HG02852 (cell line): Measurements from ENCODE around the gene COL27A1.
A peak's percentile ranks its signal among the peaks of the same experiment; 100 is the strongest.

Source experiments
- ATAC-seq: cut with Tn5 transposase; IDR thresholded peaks from one replicate; pipeline ENCODE4 v1.9.1; 2021; ENCODE audit warnings: mild to moderate bottlenecking, moderate library complexity; ENCODE audit not compliant: unreplicated experiment

COL27A1 gene

DNA sequence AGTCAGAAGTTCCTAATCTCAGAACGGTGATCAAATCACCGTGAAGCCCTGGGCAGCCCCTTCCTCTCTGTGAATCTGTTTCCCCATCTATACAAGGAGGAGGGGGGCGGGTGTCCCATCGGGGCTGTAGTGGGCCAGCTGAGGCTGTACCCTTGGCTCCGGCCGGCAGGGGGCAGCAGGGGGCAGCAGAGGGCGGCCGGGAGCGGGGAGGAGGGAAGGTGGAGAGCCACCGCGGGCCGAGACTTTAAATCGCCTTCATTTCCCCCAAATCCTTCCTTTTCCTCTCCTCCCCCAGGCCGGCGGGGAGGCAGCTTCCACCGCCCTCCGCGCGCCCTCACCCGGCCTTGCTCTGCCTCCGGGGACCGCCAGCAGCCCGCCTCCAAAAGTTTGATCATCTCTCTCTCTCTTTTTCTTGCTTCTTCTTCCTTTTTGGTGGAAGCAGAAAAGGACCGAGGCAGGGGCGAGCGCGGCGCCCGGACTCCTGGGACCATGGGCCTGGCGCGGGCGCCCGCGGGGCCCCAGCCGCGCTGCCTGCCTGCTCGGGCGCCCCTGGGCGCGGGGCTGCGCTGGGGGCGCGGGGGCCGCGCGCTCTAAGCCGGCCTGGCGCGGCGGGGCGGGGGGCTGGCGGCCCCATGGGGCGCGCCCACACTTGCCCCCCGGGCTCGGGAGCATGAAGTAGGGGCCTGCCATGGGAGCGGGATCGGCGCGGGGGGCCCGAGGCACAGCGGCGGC is at the start of gene COL27A1:
Gene COL27A1 (plus strand): TSS at position 275 of the 732 bp plus-strand sequence. CDS start 414 bp downstream, at position 689.
- ATAC-seq, result peak; percentile 88

DNA sequence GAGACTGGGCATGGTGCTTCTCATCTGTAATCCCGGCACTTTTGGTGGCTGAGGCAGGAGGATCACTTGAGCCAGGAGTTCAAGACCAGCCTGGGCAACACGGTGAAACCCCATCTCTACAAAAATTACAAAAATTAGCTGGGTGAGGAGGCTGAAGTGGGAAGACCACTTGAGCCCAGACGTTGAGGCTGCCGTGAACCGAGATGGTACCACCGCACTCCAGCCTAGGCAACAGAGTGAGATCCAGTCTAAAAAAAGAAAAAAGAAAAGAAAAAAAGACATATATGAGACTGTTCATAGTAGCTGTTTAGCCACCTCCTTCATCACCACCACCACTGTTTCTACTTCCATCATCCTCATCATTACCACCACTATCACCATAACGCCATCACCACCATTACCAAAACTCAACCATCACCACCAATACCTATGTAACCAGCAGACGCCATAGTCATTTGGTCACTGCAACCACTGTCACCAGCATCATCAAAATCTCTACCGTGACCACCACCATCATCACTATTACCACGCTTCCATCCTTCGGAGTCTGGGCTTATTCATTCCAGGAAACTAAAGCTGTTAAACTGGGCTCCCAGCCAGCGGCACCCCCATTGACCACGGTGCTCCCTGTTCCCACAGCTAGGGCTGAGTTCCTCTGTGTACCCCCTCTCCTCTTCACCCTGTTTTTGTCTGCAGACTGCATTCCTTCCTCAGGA is 47.9 kb upstream of the COL27A1 start:
- no peak for ATAC-seq

DNA sequence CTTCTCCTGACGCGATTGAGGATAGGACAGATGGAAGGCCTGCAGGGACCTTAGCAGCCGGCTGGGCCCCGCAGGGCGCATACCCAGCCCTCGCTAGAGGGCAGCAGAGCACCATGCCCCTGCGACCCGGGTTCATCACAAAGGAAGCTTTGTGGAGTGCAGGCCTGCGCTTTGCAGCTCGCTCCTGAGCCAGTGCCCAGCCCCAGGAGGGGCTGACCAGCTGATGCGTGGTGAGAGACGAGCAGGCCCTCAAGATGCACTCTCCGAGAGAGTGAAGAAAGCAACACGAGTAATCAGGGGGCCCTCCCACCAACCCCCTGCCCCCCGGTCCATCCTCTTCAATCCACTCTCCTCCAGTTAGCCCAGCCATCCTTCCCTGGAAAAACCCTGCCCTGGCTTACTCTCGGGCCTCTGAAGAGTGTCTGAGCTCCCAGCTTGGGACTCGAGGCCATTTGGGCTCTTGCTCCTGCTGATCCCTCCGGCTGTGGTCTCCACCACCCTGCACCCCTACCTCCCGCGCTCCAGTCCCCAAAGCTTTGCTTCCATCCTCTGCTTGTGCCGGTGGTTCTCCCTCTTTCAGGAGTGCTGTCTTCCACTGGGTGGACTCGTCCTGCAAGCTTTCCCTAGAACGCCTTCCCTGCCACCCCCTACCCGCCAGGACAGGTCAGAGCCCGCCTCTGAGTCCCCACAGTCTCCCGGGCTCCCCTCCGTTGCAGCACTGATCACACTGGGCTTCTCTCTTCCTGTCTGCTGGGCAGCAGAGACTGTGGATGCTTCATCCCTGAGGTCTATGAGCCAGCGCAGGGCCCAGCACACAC is 47.1 kb upstream of the COL27A1 start:
- no peak for ATAC-seq

DNA sequence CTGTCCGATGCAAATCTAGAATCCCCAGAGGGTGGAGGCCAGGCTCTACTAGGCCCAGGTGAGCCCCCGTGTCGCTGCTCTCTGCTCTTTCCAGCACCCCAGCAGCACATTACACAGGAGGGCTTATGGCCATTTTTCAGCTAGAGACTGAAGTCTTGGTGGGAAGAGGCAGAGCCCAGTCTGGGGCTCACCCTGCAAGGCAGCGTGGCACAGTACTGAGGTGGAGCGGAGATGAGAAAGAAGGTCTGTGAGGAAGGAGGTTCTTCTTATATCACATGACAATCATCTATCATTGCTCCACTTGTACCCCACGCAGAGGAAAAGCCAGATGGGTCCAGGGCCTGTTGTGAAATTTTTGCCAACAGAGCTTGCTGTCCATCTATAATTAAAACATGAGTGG is 46.2 kb upstream of the COL27A1 start:
- no peak for ATAC-seq

DNA sequence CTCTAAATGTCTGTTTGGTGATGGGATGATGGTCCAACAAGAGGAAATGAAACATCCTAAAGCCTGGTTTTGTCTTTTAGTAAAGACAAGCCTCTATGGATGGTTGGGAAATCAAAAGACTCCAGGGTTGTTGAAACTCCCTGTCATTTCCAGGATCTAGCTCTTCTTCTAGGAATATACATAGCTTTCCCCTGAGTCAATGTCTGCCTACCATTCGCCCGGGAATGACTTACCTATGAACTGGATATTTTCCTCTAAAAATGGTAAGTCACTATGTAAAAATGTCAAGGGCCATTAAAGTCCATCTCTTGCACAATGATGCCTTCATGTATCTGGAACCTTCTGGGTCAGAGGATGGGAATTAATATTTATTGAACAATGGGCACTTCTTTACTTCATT is 45.2 kb upstream of the COL27A1 start:
- no peak for ATAC-seq

DNA sequence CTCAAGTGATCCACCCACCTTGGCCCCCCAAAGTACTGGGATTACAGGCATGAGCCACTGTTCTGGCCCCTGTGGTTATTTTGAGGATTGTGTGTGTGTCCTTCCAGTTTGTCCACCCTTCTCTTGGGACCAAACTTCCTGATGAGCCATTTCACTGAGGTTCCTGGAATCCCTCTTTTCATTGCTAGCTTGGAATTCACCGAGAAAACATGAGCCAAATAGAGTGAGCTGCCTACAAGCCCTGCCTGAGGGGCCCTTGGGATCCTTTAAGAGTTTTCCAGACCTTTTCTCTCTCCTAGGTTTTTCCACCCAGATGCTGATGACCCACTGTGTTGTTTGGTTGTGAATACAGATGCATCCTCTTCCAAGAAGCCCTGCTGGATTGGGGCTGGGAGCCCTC is 43.0 kb upstream of the COL27A1 start:
- no peak for ATAC-seq

DNA sequence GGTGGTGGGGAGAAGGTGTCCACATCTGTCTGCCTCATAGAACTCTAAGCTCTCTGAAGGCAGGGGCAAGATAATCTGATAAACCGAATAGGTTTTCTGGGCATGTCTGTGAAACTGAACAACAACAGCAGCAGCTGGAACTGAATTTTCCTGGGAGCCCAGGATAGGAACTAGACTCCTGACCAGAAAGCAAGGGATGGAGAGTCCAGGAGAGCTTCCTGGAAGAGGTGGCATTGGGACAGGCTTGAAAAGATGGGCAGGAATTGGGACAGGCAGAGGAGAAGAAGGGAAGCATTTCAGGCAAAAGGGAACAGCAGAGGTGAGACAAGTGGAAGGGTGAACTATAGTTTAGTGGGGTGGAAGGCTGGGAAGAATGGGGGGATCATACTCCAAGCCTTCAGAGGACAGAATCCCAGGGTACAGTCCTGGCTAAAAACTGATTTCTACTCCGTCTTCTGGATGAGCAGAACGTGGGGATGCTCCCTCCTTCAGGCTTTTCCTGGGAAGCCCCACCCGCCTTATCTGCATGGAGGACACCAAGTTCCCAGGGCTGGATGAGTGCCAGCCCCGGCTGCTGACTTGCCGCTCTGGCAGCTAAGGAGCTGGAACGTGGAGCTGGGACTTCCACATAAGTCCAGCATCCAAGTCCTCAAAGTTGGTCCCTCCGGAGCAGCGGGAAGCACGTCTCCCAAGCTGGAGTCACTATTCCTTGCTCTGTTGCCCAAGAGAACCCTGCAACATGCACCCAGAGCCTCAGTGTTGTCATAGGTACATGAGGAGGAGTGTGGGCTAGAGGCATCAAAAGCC is 42.4 kb upstream of the COL27A1 start:
- no peak for ATAC-seq

DNA sequence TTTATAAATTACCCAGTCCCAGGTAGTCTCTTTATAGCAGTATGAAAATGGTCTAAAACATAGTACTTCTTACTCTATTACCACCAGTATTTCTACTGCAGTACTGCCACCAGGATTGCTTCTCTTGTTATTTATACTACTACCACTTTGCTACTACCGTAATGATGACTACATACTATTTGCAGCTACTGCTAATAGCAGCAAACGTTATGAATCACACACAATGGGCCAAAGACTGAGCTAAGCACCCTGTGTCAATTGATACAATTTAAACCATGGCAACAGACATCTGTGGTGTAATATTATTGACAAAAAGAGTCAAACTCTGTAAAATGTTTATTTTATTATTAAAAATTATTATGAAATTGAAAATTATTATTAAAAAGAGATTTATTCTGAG is 41.0 kb upstream of the COL27A1 start:
- no peak for ATAC-seq

DNA sequence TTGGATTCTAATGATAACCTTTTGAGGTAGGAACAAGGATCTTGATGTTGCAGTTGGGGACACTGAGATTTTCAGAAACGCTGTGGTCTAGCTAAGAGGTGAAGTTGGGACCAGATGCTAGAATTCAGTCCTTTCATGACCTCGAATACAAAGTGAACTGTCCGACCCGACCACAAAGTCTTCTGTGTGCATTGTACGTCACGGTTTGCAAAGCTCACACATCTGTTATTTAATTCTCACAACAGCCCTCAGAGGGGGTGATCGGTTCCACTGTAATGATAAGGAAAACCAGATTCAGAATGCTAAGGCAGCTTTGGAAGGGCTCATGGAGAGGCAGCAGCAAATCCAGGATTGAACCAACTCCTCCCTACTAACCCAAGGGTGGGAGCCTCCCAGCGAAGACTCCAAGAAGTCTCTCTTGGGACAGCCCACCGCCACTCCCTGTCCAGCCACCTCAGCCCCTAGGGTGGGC is 39.6 kb upstream of the COL27A1 start:
- no peak for ATAC-seq

DNA sequence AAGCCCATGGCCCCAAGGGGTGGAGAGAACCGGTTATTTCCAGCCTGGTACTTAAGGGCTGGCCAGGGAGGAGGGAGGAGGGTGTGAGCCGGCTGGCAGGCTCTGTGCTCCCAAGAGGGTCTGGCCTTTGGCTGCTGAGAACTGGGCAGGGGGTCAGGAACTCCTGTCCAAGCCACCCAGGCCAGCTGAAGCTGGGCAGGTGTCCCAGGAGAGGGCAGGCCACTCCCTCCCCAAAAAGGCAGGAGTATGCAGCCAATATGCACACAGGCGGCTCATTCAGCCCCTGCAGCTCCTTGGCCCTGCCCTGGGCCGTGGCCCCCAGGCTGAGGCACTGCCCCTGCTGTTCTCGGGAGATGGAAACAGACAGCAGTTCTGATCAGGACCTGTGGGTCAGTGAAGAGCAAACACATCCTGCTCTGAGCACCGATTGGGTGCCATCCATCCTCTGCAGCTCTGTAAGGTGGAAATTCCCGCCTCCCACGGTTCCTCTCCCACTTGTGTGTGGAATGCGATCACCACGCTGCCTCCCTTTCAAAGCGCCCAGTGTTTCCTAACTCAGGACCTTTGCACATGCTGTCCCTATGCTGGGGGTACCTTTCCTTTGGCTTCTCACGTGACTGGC is 39.1 kb upstream of the COL27A1 start:
- no peak for ATAC-seq

DNA sequence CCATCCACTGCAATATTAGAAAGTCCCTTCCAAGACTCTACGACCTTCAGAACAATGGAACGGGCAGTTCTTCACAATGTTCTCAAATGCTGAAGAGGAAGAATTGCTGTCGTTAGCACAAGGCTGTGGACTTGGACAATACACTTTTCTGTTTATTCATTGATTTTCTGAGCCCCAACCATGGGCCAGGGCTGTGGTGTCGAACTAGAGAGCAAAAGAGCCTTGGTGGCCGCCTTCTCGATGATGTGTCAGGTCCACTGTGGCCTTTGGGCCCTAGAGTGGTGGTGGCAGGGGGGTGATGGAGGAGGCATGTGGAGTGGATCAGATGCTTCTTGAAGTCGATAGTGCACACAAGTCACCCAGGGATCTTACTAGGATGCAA is 37.7 kb upstream of the COL27A1 start:
- ATAC-seq, result no peak

DNA sequence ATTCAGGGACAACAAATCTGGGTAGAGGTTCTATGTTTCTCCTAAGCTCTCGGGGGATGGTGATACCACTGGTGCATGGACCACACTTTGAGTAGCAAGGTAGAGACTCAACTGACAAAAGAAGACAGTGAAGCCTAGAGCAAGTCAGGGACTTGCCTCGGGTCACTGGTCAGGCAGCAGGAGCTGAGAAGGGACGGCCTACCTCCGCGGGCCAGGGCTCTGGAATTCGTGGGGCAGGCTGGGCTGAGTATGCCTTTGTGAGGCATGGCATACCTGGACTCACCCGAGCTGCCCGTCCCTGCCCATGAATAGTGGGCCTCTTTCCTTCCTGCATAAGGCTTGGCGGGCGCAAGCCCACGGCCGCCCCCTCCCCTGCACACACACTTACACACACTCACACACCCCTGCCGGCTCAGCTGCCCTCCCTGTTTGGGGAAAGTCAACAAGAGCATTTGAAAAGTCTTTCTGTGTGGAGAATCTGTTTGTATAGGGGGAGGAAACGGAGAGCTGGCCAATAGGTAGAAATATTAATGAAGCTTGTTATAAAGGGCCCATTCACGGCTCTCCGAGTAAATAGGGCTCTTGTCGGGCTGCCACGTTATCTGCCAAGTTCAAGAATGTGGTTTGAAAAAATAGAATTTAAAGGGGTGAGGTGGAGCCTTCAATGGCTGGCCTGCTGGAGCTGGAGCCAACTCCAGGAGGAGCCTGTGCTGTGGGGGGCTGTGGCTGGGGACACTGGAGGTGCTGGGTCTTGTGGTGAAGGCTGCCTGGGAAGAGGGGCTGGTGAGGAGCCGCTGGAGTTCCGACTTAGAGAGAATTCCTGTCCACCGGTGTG is 37.1 kb upstream of the COL27A1 start:
- no peak for ATAC-seq

DNA sequence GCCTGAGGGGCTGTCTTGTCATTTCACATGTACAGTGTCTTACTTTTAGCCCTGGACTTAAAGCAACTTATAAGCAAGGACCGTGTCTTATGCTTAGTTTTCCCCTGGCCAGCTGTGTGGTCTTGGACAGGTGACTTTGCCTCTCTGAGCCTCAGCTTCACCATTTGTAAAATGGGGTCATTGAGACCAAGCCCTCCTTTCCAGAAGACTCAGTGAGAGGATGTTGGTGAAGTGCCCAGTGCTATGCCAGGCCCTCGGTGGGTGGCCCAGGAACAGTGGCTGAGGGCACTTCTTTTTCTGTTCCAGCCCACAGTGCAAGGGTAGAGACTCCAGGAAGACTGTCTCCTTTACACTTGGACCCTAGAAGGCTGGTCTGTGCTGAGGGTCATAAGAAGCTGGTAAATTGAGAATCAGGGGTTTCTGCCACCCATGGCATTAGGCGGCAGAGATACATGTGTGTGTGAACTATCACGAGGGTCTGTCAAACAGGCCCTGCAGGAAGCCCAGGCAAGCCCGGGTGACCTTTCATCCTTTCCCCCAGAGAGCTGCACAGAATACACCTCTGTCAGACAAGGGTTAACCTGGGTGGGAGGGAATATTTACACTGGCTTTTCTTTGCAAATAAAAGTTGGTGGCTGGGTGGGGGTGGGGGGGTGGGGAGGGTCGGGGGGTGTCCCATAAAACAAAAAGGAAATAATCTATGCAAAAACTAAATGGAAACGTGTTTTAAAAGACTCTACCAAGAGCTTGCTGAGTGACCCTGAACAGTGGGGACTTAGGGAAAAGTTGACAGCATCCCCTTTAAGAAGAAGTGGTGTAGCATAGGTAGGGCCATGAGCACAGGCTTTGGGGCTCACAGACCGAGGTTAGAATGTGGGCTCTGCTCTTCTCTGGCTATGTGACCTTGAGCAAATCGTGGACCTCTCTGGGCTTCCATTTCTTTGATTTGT is 35.8 kb upstream of the COL27A1 start:
- no peak for ATAC-seq

DNA sequence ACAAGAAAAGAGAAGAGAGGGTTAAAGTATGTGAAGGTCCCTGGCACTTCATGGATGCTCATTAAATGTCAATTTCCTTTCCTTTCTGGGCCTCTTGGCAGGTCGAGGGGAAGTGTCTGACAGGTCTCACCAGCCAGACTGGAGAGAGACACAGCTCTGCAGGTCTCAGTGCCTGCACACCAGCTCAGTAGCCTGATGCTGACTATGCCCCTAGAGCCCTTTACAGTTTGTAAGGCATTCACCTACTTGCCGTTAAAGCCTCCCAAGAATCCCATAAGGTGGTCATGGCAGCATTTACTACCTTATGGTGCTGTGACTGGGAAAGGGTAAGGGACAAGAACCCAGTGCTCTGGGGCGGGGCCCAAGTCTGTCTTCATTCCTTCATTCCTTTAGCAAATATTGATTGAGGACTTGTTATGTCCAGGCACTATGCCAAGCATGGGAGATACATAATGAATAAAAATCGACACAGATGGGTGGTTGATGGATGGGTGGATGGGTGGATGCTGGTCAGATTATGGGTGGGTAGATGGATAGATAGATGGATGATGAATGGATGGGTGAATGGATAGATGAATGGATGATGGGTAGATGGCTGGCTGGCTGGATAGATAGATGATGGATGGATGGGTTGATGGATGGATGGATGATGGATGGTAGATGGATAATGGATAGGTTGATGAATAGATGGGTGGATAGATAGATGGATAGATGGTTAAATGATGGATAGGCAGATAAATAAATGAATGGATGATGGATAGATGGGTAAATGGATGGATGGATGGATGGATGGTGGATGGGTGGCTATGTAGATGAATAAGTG is 34.9 kb upstream of the COL27A1 start:
- no peak for ATAC-seq

DNA sequence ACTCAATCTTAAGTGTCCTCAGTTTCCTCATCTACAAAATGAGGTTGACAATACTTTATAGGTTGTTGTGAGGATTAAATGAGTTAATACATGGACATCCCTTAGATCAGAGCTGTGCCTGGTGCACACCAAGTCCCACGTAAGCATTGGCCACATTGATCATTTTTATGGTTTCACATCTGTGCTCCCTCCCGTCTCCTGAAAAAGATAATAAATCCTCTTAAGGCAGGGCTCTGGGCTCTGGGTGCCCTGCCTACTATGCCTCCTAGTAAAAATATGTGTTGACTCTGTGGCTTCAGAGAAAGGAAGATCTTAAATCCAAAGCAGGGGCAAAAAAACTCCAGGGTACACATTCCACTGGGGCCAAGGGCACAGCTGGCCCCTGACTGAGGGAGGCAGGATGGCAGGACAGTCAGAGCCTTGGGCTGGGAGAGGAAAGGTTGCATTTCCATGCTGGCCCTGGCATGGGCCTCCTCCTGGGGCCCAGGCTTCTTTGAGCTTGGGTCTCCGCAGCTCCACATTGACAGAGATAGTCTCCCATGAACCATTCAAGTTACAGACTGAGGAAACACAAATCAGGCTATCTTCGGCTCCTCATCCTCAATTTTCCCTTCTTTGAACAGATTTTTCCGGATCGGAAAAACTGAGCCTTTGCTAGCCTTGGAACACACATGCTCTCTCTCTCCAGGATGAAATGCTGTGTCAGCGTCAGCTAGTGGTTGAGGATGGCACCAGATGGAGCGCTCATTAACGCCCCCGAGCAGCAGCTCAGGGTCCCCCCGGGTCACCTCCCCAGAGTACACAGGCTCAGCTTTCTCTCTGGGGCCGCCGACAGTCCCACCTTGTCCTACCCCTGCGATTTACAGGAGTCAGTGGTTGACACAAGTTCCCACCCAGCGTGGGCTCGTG is 33.9 kb upstream of the COL27A1 start:
- no peak for ATAC-seq
